Vagina (tissue), 2 donors: ENCODE results near the gene ST7. TPM values are rescaled to one million over a fixed set of nuclear protein-coding genes. Genes with fewer than 3 reads are reported as not detected.
A peak's percentile ranks its signal among the peaks of the same experiment; 100 is the strongest.

ENCODE experiments used
- DNase-seq, 2 donors: peaks; one replicate each; pipeline ENCODE4 v3.0.0-alpha.2; 2017; ENCODE audit errors: extremely low spot score in 2 of 2
- H3K27ac ChIP-seq: fragments of 200-600 bp; sonication (generic); one replicate; pipeline ENCODE4 v1.5.1; 2019
- H3K27me3 ChIP-seq: fragments of 200-600 bp; sonication (generic); one replicate; pipeline ENCODE4 v1.5.1; 2019
- H3K36me3 ChIP-seq, 2 donors: fragments of 200-600 bp; sonication (generic); one replicate each; pipeline ENCODE4 v1.5.1; 2017 to 2019
- H3K4me1 ChIP-seq: fragments of 200-600 bp; sonication (generic); one replicate; pipeline ENCODE4 v1.5.1; 2019
- H3K4me3 ChIP-seq, 2 donors: fragments of 200-600 bp; sonication (generic); 1 replicate in 1 of 2; 2 replicates in 1 of 2; pipeline ENCODE4 v1.5.1; 2016 to 2019
- H3K9me3 ChIP-seq: fragments of 200-600 bp; sonication (generic); one replicate; pipeline ENCODE4 v1.5.1; 2019
- POLR2A ChIP-seq, 2 donors: fragments of 450-650 bp; IDR thresholded peaks; one replicate each; pipeline ENCODE4 v1.6.1; 2017; ENCODE audit warnings: antibody characterized with exemption in 2 of 2, mild to moderate bottlenecking in 2 of 2, moderate library complexity in 2 of 2
- POLR2AphosphoS5 ChIP-seq, 2 donors: sonication (generic); formaldehyde crosslinking; IDR thresholded peaks; one replicate each; pipeline ENCODE4 v1.9.0; 2017; ENCODE audit warnings: antibody characterized with exemption in 2 of 2, mild to moderate bottlenecking in 2 of 2, low read depth in 1 of 2; ENCODE audit not compliant: insufficient read depth in 1 of 2
- intact Hi-C: fragments of 100-400 bp; cut with DNase I; formaldehyde crosslinking; loops from one replicate; pipeline ENCODE4 v1.15.1; 2023
- total RNA-seq: library from RNA; depleted of rRNA; stranded (reverse); fragments of >200 nt; gene quantifications from one replicate; pipeline ENCODE4 v1.2.3, GENCODE V29; 2016
- TF ChIP-seq, protein P1 (sequence below), 3 experiments: fragments of 450-650 bp in 2 of 3; fragments of 200-600 bp in 1 of 3; sonication (generic) in 1 of 3; IDR thresholded peaks; one replicate each; pipeline ENCODE4 v1.5.1; 2017 to 2019; ENCODE audit warnings: antibody characterized with exemption in 3 of 3, mild to moderate bottlenecking in 2 of 3, moderate library complexity in 2 of 3

The ST7 gene
- total RNA-seq, 1 donor from 2014 or later: 15.2 TPM

DNA sequence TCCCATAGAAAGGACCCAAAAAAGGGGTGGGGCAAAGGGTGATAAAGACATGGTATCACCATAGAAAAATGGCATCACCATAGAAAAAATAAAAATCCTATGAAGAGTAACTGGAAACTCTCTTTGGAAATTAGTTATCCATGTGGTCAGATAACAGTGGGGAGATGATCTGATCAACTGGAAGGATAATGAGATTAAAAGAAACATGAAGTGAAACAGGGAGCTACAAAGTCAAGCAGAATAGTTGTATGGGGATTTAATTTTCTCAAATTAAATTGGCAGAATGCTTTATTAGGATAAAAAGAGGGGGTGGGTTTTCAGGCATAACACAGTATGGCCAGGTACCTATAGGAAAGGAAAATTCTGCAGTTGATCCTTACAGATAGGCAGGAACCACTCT lies 258.3 kb downstream of the ST7 start:
- no peak for DNase-seq
- TF ChIP-seq, protein P1, sequence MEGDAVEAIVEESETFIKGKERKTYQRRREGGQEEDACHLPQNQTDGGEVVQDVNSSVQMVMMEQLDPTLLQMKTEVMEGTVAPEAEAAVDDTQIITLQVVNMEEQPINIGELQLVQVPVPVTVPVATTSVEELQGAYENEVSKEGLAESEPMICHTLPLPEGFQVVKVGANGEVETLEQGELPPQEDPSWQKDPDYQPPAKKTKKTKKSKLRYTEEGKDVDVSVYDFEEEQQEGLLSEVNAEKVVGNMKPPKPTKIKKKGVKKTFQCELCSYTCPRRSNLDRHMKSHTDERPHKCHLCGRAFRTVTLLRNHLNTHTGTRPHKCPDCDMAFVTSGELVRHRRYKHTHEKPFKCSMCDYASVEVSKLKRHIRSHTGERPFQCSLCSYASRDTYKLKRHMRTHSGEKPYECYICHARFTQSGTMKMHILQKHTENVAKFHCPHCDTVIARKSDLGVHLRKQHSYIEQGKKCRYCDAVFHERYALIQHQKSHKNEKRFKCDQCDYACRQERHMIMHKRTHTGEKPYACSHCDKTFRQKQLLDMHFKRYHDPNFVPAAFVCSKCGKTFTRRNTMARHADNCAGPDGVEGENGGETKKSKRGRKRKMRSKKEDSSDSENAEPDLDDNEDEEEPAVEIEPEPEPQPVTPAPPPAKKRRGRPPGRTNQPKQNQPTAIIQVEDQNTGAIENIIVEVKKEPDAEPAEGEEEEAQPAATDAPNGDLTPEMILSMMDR (IDR thresholded peaks at IDR 0.05): no peak
- intact Hi-C loops: no loop called here

DNA sequence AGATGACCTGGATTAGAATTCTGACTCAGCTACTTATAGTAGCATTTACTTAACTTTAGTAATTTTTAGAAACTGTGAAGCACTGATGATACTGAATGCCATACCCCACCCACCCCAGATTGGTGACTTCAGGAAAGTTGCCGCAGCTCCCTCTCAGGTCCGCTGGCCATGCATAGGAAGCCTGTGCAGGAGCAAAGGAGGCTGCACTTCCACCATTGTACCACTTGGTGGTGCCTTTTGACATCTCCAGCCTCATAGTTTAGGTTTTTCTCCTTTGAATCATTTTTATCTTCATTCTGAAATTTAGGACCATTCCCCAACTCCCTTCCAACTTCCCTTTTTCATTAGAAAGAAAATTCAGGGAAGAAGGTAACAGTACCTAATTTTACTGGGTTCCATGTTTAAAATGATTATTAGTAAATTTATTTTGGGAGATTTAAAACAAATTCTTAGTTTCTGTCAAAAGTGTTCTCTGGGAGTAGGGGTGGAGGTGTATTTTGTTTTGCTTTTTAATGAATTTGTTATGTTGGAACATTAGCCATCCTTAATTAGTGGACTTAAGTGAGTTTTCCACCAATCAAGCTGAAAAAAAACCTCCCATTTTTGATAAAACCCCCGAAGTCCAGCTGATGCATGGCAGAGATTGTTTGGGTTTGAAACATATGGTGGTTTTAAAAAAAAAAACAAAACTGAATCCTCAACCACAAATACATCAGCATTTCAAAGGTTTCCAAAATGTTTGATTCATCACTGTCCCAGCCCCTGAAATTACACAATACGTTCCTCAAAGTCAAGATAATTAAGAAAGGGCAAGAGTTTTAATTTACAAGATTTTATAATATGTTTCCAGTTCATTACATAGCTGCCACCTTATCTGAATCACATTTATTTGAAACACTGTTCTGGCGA lies 259.9 kb downstream of the ST7 start:
- DNase-seq: no peak
- H3K27ac ChIP-seq: no peak overlapping the region
- H3K4me1 ChIP-seq: no peaks in the 10 kb centered on the region
- intact Hi-C loops: no loop called here
- H3K36me3 ChIP-seq: peaks cover 0 to 11% of the 10 kb centered on the region in 2 donors
- H3K27me3 ChIP-seq: no peaks in the 10 kb centered on the region
- H3K9me3 ChIP-seq: no peaks in the 10 kb centered on the region
- TF ChIP-seq, protein P1 (IDR thresholded peaks at IDR 0.05): peak; percentile 33 to 72 (median 64)
- TF ChIP-seq POLR2A (IDR thresholded peaks at IDR 0.05): no peak
- H3K4me3 ChIP-seq: no peak overlapping the region

More for the DNA sequence above, 258.3 kb downstream of the ST7 start:
- no peaks in the 10 kb centered on the region for H3K4me1 ChIP-seq
- no peak overlapping the region for H3K4me3 ChIP-seq
- no peaks in the 10 kb centered on the region for H3K27me3 ChIP-seq
- no peaks in the 10 kb centered on the region for H3K9me3 ChIP-seq
- peaks cover 0 to 11% of the 10 kb centered on the region in 2 donors for H3K36me3 ChIP-seq
- no peak overlapping the region for H3K27ac ChIP-seq

DNA sequence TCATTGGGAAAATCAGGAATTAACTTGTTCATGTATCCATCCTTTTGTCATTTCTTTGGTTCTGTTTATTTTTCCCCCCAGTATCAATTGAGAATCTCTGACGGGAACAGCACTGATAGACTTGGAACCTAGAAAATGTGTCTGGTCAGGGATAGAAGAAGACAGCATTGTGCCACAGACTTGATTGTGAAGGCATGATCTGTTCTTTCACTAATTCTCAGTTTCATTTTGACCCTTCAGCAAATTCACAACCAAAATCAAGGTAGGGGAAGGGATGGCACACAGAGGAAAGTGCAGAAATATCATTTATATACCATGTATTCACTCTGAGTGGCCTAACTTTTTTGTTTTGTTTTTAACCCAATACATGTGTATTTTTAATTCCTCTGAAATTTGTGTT lies 262.7 kb downstream of the ST7 start:
- Histone ChIP-seq H3K4me3 (no peak overlapping the region), H3K27ac (no peak overlapping the region), H3K4me1 (no peaks in the 10 kb centered on the region), H3K27me3 (no peaks in the 10 kb centered on the region), H3K36me3 (no peaks in the 10 kb centered on the region), H3K9me3 (no peaks in the 10 kb centered on the region)
- TF ChIP-seq, protein P1 (IDR thresholded peaks at IDR 0.05): no peak
- no peak for TF ChIP-seq POLR2A (IDR thresholded peaks at IDR 0.05)
- no peak for TF ChIP-seq POLR2AphosphoS5 (IDR thresholded peaks at IDR 0.05; ENCODE audit: insufficient read depth in 1 of 2, low read depth in 1 of 2)
- DNase-seq: no peak
- intact Hi-C loops: no loop called here

DNA sequence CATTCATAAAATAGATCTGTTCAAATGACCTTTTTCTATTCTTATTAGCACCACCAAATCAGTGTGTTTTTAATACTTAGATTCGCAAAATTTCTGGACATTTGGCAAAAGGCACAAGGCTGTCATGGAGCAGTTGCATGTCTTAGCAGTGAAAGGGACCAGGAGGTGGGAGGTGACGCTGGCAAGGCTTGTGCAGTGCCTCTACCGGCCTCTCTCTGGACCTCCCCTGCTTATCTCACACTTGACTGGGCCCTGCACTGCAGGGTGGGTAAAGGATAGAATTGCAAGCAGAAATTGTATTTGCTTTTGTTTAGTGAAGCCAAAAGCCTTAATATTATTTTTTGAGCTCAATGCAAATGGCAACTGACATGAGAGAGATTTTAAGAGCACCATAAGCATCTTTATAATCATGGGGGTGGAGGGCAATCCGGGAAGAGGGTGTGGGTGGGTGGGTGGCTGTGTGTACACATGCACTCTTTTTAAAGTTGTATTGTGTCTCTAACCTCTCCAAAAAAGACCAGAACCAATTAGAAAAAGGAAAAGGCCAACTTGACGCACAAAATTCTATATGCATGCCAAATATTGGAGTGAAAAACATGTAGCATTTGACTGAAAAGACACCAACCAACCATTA lies 263.3 kb downstream of the ST7 start:
- H3K27ac ChIP-seq: no peak overlapping the region
- no peak for DNase-seq
- no peaks in the 10 kb centered on the region for H3K4me1 ChIP-seq
- H3K27me3 ChIP-seq: no peaks in the 10 kb centered on the region
- intact Hi-C loops: no loop called here
- no peak for TF ChIP-seq POLR2AphosphoS5 (IDR thresholded peaks at IDR 0.05; ENCODE audit: insufficient read depth in 1 of 2, low read depth in 1 of 2)
- TF ChIP-seq, protein P1 (IDR thresholded peaks at IDR 0.05): no peak
- TF ChIP-seq POLR2A (IDR thresholded peaks at IDR 0.05): no peak
- H3K36me3 ChIP-seq: no peaks in the 10 kb centered on the region
- H3K9me3 ChIP-seq: no peaks in the 10 kb centered on the region
- H3K4me3 ChIP-seq: no peak overlapping the region
